GM23338 (cell line): ENCODE measurements around the gene GABARAP. TPM values are rescaled to one million over a fixed set of nuclear protein-coding genes. Genes with fewer than 3 reads are reported as not detected.

ENCODE experiments used
- ATAC-seq: fragments of 200-7000 bp; cut with Tn5 transposase; 3 replicates; pipeline ENCODE4 v1.9.1; 2020
- DNase-seq: peaks from one replicate; pipeline ENCODE4 v3.0.0-alpha.2; 2015; ENCODE audit warnings: low spot score
- H2AFZ ChIP-seq: fragments of 200-600 bp; sonication (generic); 2 replicates; pipeline ENCODE4 v1.8.0; 2016; ENCODE audit warnings: antibody characterized with exemption, mild to moderate bottlenecking, moderate library complexity
- H3F3A ChIP-seq: fragments of 200-600 bp; sonication (generic); replicated peaks from 2 replicates; pipeline ENCODE4 v1.8.0; 2017; ENCODE audit warnings: antibody characterized with exemption, mixed run types, low read depth
- H3K27ac ChIP-seq: fragments of 200-600 bp; sonication (generic); 2 replicates; pipeline ENCODE4 v1.6.1; 2016; ENCODE audit warnings: low read depth
- H3K27me3 ChIP-seq: fragments of 200-600 bp; sonication (generic); 2 replicates; pipeline ENCODE4 v1.8.0; 2016; ENCODE audit warnings: mild to moderate bottlenecking, mixed run types, moderate library complexity; ENCODE audit not compliant: insufficient read depth
- H3K36me3 ChIP-seq: fragments of 200-600 bp; sonication (generic); 2 replicates; pipeline ENCODE4 v1.8.0; 2016; ENCODE audit warnings: mild to moderate bottlenecking; ENCODE audit not compliant: insufficient read depth
- H3K4me1 ChIP-seq: fragments of 200-600 bp; sonication (generic); 2 replicates; pipeline ENCODE4 v1.8.0; 2016; ENCODE audit warnings: mild to moderate bottlenecking, moderate library complexity; ENCODE audit not compliant: insufficient read depth
- H3K4me2 ChIP-seq: fragments of 200-600 bp; sonication (generic); 2 replicates; pipeline ENCODE4 v1.7.1; 2017; ENCODE audit warnings: mixed run types
- H3K4me3 ChIP-seq: fragments of 200-600 bp; sonication (generic); 2 replicates; pipeline ENCODE4 v1.6.1; 2016; ENCODE audit warnings: mixed run types
- H3K79me2 ChIP-seq: fragments of 200-600 bp; sonication (generic); replicated peaks from 2 replicates; pipeline ENCODE4 v1.8.0; 2017; ENCODE audit warnings: mild to moderate bottlenecking; ENCODE audit not compliant: insufficient read depth
- H3K9me2 ChIP-seq: fragments of 200-600 bp; sonication (generic); 2 replicates; pipeline ENCODE4 v1.8.0; 2017; ENCODE audit not compliant: insufficient read depth
- H4K20me1 ChIP-seq: fragments of 200-600 bp; sonication (generic); replicated peaks from 2 replicates; pipeline ENCODE4 v1.8.0; 2017; ENCODE audit warnings: mild to moderate bottlenecking; ENCODE audit not compliant: insufficient read depth
- H3K27ac Mint-ChIP-seq: 2 replicates; pipeline ENCODE4 v1.8.0; 2020; ENCODE audit warnings: inconsistent platforms, mild to moderate bottlenecking, moderate library complexity, mixed read lengths
- H3K27me3 Mint-ChIP-seq: 3 replicates; pipeline ENCODE4 v1.8.0; 2022; ENCODE audit warnings: low read depth, mild to moderate bottlenecking, moderate library complexity, mixed read lengths, inconsistent platforms; ENCODE audit not compliant: insufficient read depth, poor library complexity
- H3K36me3 Mint-ChIP-seq: 3 replicates; pipeline ENCODE4 v1.8.0; 2021; ENCODE audit warnings: low read depth, mild to moderate bottlenecking, inconsistent platforms, moderate library complexity, mixed read lengths
- H3K4me1 Mint-ChIP-seq: 3 replicates; pipeline ENCODE4 v1.8.0; 2020; ENCODE audit warnings: mild to moderate bottlenecking, inconsistent platforms, mixed read lengths
- H3K4me3 Mint-ChIP-seq: 3 replicates; pipeline ENCODE4 v1.8.0; 2021; ENCODE audit warnings: moderate library complexity, mild to moderate bottlenecking, inconsistent platforms, mixed read lengths
- H3K9me3 Mint-ChIP-seq: 3 replicates; pipeline ENCODE4 v1.8.0; 2020; ENCODE audit warnings: moderate library complexity, mild to moderate bottlenecking, inconsistent platforms, mixed read lengths
- CREB1 ChIP-seq: fragments of 250-450 bp; sonication (Bioruptor Pico); IDR thresholded peaks from 2 replicates; pipeline ENCODE4 v1.5.0; 2020; ENCODE audit warnings: low read depth, mild to moderate bottlenecking, moderate library complexity
- CTCF ChIP-seq, 2 experiments: fragments of 200-600 bp in 1 of 2; sonication (generic) in 1 of 2; conservative IDR thresholded peaks; 2 replicates each; pipeline versions ENCODE4 v1.5.1 to v1.6.1; 2016 to 2017; ENCODE audit warnings: antibody characterized with exemption in 2 of 2, low read depth in 2 of 2, mild to moderate bottlenecking in 2 of 2, moderate library complexity in 1 of 2
- STAT1 ChIP-seq: IDR thresholded peaks from one replicate; pipeline ENCODE4 v1.6.1; 2016; ENCODE audit warnings: antibody characterized with exemption; ENCODE audit not compliant: unreplicated experiment
- ZNF462 ChIP-seq: fragments of 250-450 bp; sonication (Bioruptor Pico); IDR thresholded peaks from 2 replicates; pipeline ENCODE4 v1.5.0; 2020; ENCODE audit warnings: mild to moderate bottlenecking, moderate library complexity
- polyA plus RNA-seq: library from polyadenylated mRNA; unstranded; fragments of >200 nt; fragmentation: Nextera tagmentation; extraction: Ambion mirVana; gene quantifications from 2 replicates; pipeline ENCODE4 v1.2.1, GENCODE V29; 2016
- total RNA-seq: library from RNA; depleted of rRNA; stranded (reverse); fragments of >200 nt; shearing (Covaris generic); gene quantifications from 2 replicates; pipeline ENCODE4 v1.2.3, GENCODE V29; 2014

Gene GABARAP
- total and polyA plus RNA-seq, 2 experiments from 2014 or later = 128 to 520 TPM

- Mint-ChIP-seq H3K4me1 (peaks cover 24% of the 10 kb centered on the region), H3K36me3 (no peaks in the 10 kb centered on the region; the same call in 2 of the 3 replicates), H3K9me3 (no peaks in the 10 kb centered on the region; the same call in 2 of the 3 replicates), H3K27ac (peak overlapping the region; percentile 83), H3K27me3 (peaks cover 17% of the 10 kb centered on the region), H3K4me3 (peak overlapping the region; percentile 59)
- peaks cover 10% of the 10 kb centered on the region for H3K27me3 ChIP-seq
- H3K9me2 ChIP-seq = no peaks in the 10 kb centered on the region
- H3K4me2 ChIP-seq = peak overlapping the region; percentile 86
- DNase-seq (peak; percentile 97), ATAC-seq (peak; percentile 77)
- peaks cover under 1% of the 10 kb centered on the region; the same call in 1 of the 2 replicates for H4K20me1 ChIP-seq
- H3K79me2 ChIP-seq = no peaks in the 10 kb centered on the region
- TF ChIP-seq CTCF (conservative IDR thresholded peaks at IDR 0.05; ENCODE audit: low read depth in 2 of 2) (peak; percentile 73 to 94), STAT1 (no peak), CREB1 (peak; percentile 55; the same call in 1 of the 2 replicates)
- peak overlapping the region; percentile 70; the same call in 1 of the 2 replicates for H3K27ac ChIP-seq
- peaks cover 2% of the 10 kb centered on the region; the same call in 1 of the 2 replicates for H3K36me3 ChIP-seq
- H3F3A ChIP-seq = peaks cover 15% of the 10 kb centered on the region; the same call in 1 of the 2 replicates
- peak overlapping the region; percentile 89 for H3K4me3 ChIP-seq
- H2AFZ ChIP-seq = peak overlapping the region; percentile 76
- peaks cover 13% of the 10 kb centered on the region; the same call in 1 of the 2 replicates for H3K4me1 ChIP-seq
These were observed 38.3 kb upstream of the GABARAP start for GRCh38 chr17:7280519-7281073.

GRCh38 chr17:7279448-7279847, 37.2 kb upstream of the GABARAP start:
- Histone ChIP-seq H4K20me1 (no peaks in the 10 kb centered on the region; the same call in 1 of the 2 replicates), H3K27ac (no peak overlapping the region), H3K79me2 (no peaks in the 10 kb centered on the region), H3K4me2 (peak overlapping the region; percentile 76; the same call in 1 of the 2 replicates), H3K4me3 (no peak overlapping the region), H3K36me3 (no peaks in the 10 kb centered on the region), H3K27me3 (peaks cover 10% of the 10 kb centered on the region), H3F3A (peaks cover 15% of the 10 kb centered on the region; the same call in 1 of the 2 replicates), H3K9me2 (no peaks in the 10 kb centered on the region), H3K4me1 (peaks cover 13% of the 10 kb centered on the region; the same call in 1 of the 2 replicates), H2AFZ (peak overlapping the region; percentile 8)
- Mint-ChIP-seq H3K9me3 (no peaks in the 10 kb centered on the region; the same call in 2 of the 3 replicates), H3K4me1 (peaks cover 24% of the 10 kb centered on the region), H3K4me3 (peak overlapping the region; percentile 26; the same call in 1 of the 3 replicates), H3K27me3 (peaks cover 15% of the 10 kb centered on the region), H3K36me3 (no peaks in the 10 kb centered on the region; the same call in 2 of the 3 replicates), H3K27ac (no peak overlapping the region)
- ATAC-seq = no peak
- no peak for TF ChIP-seq ZNF462
- DNase-seq = no peak
